Stimulated activated naive CD8-positive, alpha-beta T cell treated with anti-CD3 and anti-CD28 coated beads, Interleukin-15, Interleukin-2, amounts not matched to agents 100 ng/mL and 50 ng/mL, for 24 hours (primary cell): ENCODE measurements around the gene FAM53A.
A peak's percentile ranks its signal among the peaks of the same experiment; 100 is the strongest.

ENCODE experiments used
- H3K27ac Mint-ChIP-seq: one replicate; pipeline ENCODE4 v1.8.0; 2021; ENCODE audit warnings: mild to moderate bottlenecking, mixed read lengths
- H3K27me3 Mint-ChIP-seq: one replicate; pipeline ENCODE4 v1.8.0; 2021; ENCODE audit warnings: mixed read lengths
- H3K36me3 Mint-ChIP-seq: one replicate; pipeline ENCODE4 v1.8.0; 2021; ENCODE audit warnings: low read depth, mixed read lengths
- H3K4me1 Mint-ChIP-seq: one replicate; pipeline ENCODE4 v1.8.0; 2021; ENCODE audit warnings: low read depth, mixed read lengths
- H3K4me3 Mint-ChIP-seq: one replicate; pipeline ENCODE4 v1.8.0; 2021; ENCODE audit warnings: mild to moderate bottlenecking, mixed read lengths
- H3K9me3 Mint-ChIP-seq: one replicate; pipeline ENCODE4 v1.8.0; 2021; ENCODE audit warnings: mixed read lengths

FAM53A gene

DNA sequence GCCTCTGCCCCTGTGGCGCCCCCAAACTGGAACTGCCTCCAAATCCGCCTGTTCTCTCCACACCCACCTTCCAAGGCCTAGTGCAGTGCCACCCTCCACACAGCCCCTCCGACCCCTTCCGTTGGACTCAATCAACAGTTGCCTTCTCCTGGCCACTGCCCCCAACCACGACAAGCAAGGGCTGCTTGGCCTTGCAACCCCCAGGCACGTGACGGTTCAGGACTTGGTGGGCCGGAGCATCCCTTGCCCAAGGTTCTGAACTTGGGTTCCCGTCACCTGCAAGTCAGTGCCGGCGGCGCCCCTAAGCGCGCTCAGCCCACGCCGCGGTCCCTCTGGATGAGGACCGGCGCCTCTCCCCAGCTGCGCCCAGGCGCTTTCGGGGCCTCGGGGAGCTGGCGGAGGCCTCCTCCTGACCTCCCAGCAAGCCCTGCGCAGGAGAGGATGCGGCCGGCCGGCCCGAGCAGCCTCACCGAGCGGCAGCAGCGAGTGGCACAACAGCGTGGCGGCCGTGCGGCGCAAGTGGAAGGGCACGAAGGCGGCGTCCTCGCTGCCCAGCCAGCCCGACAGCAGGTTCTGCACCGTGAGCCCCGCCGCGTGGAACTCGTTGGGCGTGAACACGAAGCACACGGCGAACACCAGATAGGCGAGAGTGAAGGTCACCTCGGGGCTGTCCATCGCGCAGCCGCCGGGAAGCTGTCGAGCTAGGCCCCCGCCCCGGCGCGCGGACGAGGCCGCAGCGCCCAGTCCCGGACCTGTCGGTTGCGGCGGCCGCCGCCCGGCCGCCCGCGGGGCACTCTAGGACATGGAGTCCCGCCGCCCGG, 36.3 kb upstream of the FAM53A start:
- Mint-ChIP-seq H3K27ac (peak overlapping the region; percentile 94), H3K4me3 (peak overlapping the region; percentile 91), H3K27me3 (no peaks in the 10 kb centered on the region), H3K9me3 (no peaks in the 10 kb centered on the region), H3K36me3 (peaks cover 44% of the 10 kb centered on the region), H3K4me1 (peaks cover 56% of the 10 kb centered on the region)

DNA sequence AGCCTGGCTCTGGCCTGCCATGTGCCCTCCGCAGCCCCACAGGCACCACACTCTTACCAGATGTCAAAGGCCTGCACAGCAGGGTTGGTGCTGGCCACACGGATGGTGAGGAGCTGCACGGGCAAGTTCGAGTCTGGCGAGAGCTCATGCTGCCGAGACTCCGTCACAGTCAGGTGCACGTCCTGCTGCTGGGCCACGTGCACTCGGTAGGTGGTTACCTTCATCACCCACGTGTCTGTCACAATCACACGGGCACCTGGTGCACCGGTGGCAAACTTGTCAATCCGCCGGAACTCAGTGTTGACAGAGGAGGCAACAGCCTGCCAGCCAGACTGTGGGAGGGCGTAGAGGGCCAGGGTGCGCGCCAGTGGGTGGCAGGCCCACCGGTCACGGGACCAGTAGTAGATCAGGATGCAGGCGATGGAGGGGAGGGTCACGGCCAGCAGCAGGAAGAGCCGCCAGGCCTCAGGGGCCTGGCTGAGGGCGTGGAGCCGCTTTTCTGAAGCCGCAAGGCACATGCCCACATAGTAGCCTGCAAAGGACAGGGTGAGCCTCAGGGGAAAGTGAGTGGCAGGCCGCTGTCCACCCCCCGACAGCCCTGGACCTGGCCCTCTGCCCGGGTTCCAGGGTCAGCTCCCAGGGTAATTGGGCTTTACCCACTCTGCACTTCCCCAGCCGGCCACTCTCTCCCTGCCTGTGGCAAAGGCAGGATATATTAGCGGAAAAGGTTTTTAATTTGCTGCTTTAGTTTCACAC, 34.2 kb upstream of the FAM53A start:
- peak overlapping the region; percentile 55 for H3K4me3 Mint-ChIP-seq
- peaks cover 55% of the 10 kb centered on the region for H3K4me1 Mint-ChIP-seq
- H3K36me3 Mint-ChIP-seq, result peaks cover 25% of the 10 kb centered on the region
- H3K9me3 Mint-ChIP-seq, result no peaks in the 10 kb centered on the region
- no peaks in the 10 kb centered on the region for H3K27me3 Mint-ChIP-seq
- H3K27ac Mint-ChIP-seq, result peak overlapping the region; percentile 70

DNA sequence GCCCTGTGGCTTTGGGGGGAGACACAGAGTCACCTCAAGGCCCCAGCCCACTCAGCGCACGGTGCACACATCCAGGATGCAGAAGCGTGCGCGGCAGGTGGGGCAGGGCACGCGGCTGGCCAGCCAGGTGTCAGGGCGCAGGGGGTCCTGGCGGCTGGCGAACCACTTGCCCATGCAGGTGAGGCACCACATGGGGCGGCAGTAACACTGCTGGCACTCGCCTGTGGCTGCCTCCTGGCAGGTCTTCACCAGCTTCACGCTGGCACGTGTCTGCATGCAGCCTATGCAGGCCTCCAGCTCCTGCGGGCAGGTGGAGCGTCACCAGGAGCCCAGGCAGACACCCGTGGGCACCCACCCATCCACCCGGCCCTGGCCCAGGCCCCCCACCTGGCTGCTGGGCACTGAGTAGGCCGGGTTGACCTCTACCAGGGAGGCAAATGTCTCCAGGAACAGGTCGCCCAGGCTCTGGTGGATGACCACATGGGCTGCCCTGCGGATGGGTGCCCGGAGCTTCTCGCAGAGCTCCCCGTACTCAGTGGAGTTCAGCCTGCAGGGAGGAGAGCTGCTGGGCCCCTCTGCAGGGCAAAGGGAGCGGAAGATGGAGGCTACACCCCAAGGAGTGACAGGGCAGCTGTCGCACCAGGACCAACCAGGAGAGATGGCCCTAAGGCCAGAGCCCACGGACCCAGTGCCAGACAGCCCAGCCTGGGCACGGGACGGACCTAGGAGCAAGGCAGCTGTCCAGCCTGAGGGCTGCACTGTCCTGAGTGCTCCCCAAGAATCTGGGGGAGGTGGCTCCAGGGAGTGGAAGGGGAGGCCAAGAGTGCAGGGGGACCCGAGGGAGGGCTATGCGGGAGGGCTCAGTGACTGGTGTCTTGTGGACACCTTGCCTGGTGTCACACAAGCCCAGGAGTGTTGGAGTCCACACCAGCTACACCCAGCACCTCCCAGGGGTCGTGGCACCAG, 33.3 kb upstream of the FAM53A start:
- Mint-ChIP-seq H3K27me3 (no peaks in the 10 kb centered on the region), H3K4me1 (peaks cover 46% of the 10 kb centered on the region), H3K9me3 (no peaks in the 10 kb centered on the region), H3K4me3 (no peak overlapping the region), H3K27ac (no peak overlapping the region), H3K36me3 (peaks cover 21% of the 10 kb centered on the region)

DNA sequence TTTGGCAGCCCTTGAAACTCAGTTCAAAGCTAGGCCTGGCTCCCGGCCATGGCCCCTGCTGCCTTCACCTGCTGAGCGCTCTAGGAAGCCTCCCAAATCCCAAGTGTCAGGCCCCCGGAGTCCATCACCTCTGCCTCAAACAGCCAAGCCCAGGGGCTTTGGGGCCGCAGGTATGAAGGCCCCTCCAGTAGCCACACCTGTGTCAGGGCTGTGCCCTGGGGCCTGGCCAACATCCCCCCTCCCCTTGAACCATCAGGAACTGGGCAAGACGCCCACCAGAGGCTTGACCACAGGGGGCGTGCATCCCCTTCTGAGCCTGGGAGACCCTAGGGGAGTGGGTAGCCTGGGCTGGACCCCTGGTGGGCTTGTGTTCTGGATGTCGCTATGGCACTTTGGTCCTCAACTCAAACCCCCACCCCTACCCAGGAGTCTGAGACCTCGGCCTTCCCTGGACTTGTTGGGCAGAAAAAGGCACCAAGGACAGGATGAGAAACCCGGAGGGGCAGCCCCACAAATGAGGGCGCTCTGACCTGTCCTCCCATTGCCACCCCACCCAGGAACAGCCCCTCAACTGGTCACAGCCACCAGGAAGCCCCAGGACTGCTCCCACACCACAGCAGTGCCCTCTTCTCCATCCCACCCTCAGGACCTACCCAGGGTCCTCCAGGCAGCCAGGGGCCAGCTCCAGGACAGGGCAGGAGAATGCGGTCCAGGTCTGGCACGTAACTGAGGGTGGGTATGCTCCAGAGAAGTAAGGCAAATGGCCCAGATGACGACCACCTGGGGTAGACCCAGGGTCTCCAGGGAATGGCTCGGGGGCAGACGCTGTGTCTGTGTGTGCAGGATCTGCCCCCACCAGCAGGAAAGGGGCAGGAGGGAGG, 32.2 kb upstream of the FAM53A start:
- Mint-ChIP-seq H3K4me1 (peaks cover 45% of the 10 kb centered on the region), H3K27ac (peak overlapping the region; percentile 18), H3K9me3 (no peaks in the 10 kb centered on the region), H3K27me3 (no peaks in the 10 kb centered on the region), H3K4me3 (no peak overlapping the region), H3K36me3 (peaks cover 17% of the 10 kb centered on the region)

DNA sequence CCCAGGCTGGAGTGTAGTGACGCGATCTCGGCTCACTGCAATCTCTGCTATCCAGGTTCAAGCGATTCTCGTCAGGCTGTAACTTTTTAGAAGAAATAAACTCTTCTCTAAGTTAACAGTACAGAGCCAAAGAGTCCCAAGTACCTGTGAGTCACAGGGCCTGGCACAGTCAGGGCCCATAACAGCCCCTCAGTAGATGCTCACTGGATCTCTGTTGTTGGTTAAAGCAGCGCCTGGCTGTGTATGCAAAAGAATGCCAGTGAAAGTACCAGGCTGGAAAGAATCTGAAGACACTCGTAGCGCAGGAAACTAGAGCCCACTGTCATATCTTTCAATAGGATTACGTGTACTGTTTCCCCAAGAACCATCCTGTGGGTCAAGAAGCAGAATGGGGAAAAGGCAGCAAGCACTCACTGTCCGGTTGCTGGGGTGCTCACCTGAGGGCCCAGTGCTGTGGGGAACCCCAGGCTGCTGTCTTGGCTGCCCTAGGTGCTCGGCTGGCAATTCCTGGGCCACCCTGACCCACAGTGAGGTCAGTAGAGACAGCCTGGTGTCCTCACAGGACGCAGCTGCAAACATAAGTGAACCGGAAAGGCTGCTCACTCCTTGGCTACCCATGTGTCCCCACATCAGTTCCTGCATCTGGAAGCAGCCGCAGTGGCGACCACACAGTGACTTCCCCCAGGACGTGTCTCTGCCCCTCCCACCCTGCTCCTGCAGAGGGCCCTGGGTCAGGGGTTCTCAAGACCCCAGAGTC, 31.1 kb upstream of the FAM53A start:
- Mint-ChIP-seq H3K27ac (peak overlapping the region; percentile 58), H3K27me3 (no peaks in the 10 kb centered on the region), H3K36me3 (peaks cover 28% of the 10 kb centered on the region), H3K4me3 (peak overlapping the region; percentile 99), H3K9me3 (no peaks in the 10 kb centered on the region), H3K4me1 (peaks cover 55% of the 10 kb centered on the region)

DNA sequence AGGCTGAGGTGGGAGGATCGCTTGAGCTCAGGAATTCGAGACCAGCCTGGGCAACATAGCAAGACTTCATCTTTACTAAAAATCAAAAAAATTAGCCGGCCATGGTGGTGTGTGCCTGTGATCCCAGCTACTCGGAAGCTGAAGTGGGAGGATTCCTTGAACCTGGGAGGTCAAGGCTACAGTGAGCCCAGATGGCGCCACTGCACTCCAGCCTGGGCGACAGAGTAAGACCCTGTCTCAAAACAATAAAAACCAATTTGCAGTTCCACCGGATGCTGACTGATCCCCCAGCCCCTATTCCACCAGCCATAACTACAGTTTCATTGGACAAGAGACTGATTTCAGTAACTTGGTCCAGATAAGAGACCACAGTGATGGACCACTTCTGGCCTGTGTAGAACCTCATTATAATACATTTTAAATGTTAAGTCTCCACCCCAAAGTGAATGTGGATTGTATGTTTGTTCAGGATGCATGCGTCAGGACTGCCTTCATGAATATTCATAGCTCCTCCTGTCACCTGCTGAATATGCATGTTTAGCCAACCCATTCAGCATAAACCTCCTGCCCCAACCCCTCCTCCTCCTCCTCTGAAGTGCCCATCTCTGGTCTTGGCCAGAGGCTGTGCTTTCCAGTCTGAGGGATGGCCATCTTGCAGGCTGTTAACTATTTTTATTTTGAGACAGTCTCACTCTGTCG, 30.3 kb upstream of the FAM53A start:
- Mint-ChIP-seq H3K4me3 (peak overlapping the region; percentile 99), H3K27ac (peak overlapping the region; percentile 98), H3K4me1 (peaks cover 55% of the 10 kb centered on the region), H3K9me3 (no peaks in the 10 kb centered on the region), H3K36me3 (peaks cover 35% of the 10 kb centered on the region), H3K27me3 (no peaks in the 10 kb centered on the region)

DNA sequence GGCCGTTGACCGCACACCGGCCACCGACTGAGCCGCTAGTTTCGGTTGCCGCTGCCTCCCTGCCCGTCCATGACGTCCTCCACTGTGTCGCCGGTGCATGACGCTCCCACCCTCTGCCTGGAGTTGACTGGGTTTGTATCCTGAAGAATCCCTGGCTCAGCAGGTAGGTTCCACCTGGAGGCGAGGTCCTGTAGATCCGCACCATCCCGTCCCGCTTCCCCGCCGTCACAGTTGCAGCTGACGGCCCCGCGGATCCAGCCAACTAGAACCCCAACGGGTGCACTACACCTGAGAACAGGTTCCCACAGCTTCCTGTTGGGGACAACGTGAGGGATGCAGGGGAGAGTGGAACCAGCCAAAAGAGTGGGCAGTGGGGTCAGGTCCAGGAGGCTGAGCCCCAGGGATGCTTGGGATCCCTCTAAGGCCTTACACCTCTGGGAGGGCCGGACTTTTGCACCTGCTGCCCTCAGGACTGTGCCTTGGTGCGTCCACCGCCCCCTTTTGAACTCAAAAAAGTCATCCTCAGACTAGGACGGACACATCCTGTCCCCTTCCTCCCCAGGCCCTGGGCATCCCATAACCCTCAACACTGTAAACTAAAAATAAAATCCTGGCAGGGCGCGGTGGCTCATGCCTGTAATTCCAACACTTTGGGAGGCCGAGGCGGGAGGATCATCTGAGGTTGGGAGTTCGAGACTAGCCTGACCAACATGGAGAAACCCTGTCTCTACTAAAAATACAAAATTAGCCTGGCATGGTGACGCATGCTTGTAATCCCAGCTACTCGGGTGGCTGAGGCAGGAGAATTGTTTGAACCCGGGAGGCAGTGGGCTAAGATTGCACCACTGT, 29.1 kb upstream of the FAM53A start:
- Mint-ChIP-seq H3K27ac (peak overlapping the region; percentile 98), H3K4me3 (peak overlapping the region; percentile 99), H3K27me3 (no peaks in the 10 kb centered on the region), H3K9me3 (no peaks in the 10 kb centered on the region), H3K36me3 (peaks cover 39% of the 10 kb centered on the region), H3K4me1 (peaks cover 61% of the 10 kb centered on the region)

DNA sequence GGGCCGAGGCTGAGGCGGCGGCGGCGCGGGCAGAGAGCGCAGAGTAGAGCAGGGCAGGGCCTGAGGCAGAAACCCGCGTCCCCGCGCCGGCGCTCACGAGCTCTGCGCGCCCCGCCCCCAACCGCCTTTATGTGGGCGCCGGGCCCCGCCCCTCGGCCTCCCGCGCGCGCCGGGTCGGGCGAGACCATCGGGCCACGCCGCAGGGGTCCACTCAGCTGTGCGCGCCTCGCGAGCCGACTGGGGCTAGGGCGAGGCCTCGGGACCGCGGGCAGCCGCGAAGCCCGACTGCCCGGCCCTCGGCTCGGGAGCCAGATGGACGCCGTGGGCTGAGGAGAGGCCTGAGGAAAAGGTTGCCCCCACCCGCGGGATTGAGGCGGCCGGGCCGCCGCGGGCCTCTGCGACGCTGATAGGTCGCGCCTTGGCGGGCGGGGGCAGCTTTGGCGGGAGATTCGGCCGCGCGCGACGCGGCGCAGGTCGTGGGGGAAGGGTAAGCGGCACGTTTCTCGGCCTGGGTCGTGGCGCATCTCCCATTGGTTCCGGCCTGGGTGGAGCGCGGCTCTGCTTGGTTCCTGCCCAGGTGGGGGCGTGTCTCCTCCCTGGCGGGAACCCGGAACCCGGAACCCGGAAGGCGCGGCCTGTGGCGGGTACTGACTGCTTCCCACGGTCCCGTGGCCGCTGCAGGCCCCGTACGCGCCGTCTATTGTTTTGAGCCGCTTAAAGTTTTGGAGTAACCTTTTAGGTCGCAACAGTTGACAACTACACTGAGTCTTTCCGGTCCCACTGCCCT, 28.3 kb upstream of the FAM53A start, which contains the start of gene SLBP:
Gene SLBP, minus strand, starts transcription at position 104 of the 787 bp plus-strand sequence. CDS start 131 bp downstream, outside the sequence.
- Mint-ChIP-seq H3K36me3 (peaks cover 44% of the 10 kb centered on the region), H3K27me3 (no peaks in the 10 kb centered on the region), H3K4me1 (peaks cover 64% of the 10 kb centered on the region), H3K9me3 (no peaks in the 10 kb centered on the region), H3K27ac (peak within 1 kb of the TSS; percentile 98), H3K4me3 (peak within 1 kb of the TSS; percentile 100)

DNA sequence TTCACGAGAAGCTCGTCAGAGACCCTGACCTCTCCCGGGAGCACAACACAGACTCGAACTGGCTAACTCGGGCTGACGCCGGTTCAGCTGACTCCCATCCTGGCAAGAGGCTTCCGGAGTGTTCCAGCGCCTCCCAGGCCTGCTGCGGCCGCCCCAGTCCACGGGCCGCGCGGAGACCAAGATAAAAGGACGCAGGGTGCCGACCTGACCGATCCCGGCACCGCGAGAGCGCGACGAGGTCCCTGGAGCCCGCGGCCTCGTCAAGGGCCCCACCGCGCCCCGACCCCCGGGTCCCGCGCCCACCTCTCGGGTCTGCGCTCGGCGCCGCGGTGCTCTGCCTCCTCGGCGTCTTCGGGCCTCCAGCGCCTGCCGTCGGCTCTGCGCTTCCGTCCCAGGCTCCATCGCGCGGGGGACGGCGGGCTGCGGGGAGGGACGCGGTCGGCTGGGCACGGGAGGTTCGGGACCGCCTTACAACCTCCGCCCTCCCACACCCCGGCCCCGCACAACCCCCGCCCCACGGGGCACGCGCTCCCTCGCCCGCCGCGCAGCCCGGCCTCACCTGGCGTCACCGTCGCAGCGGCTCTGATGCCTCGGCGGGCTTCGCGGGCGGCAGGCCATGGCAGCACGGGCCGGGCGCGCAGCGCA, 27.6 kb upstream of the FAM53A start:
- no peaks in the 10 kb centered on the region for H3K9me3 Mint-ChIP-seq
- H3K36me3 Mint-ChIP-seq, result peaks cover 46% of the 10 kb centered on the region
- H3K4me1 Mint-ChIP-seq, result peaks cover 63% of the 10 kb centered on the region
- no peaks in the 10 kb centered on the region for H3K27me3 Mint-ChIP-seq
- peak overlapping the region; percentile 96 for H3K27ac Mint-ChIP-seq
- H3K4me3 Mint-ChIP-seq, result peak overlapping the region; percentile 100

DNA sequence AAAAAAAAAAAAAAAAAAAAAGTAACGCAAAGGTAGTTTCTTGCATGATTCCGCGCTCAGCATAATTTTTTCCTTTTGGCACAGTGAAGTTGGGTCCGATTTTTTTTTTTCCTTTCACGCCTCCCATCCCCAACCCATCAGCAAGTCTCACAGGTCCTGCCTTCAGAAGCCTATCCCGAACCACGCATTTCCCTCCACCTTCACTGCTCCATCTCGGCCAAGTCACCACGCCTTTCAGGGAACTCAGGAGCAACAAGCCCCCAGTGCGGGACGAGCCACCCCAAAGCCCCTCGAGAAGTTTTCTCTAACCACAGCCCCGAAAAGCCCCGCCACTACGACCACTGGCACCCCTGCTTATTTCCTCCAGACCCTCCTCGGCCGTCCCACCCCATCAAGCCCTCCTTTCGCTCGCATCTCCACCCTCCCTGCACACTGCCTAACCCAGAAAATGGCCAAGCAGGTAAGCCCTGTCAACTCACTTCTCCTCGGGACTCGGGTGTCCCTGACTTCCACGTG, 27.0 kb upstream of the FAM53A start:
- peak overlapping the region; percentile 100 for H3K4me3 Mint-ChIP-seq
- peaks cover 50% of the 10 kb centered on the region for H3K36me3 Mint-ChIP-seq
- H3K9me3 Mint-ChIP-seq, result no peaks in the 10 kb centered on the region
- H3K27ac Mint-ChIP-seq, result peak overlapping the region; percentile 96
- H3K4me1 Mint-ChIP-seq, result peaks cover 63% of the 10 kb centered on the region
- H3K27me3 Mint-ChIP-seq, result no peaks in the 10 kb centered on the region

DNA sequence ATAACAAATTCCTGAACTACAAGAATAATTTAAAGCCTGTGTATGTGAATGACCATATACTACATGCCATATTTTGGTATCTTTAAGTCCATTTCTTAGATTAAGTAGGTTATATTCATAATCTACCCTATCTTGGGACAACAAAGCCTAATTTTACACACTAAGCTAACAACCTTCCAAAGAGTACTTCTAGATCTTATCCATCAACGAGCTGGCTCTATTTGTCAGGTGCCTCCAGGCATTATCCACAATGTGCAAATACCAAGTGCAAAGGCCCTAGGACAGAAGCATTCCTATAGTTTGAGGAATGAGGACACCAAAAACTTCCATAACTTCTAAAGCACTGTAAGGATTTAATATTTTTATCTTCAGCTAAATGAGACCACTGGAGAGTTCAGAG, 24.5 kb upstream of the FAM53A start:
- no peaks in the 10 kb centered on the region for H3K9me3 Mint-ChIP-seq
- peaks cover 67% of the 10 kb centered on the region for H3K36me3 Mint-ChIP-seq
- H3K4me3 Mint-ChIP-seq, result peak overlapping the region; percentile 100
- peaks cover 55% of the 10 kb centered on the region for H3K4me1 Mint-ChIP-seq
- H3K27ac Mint-ChIP-seq, result no peak overlapping the region
- H3K27me3 Mint-ChIP-seq, result no peaks in the 10 kb centered on the region
